HG02973 (cell line): ENCODE results near the gene CD44.
A peak's percentile ranks its signal among the peaks of the same experiment; 100 is the strongest.

ENCODE experiments used
- ATAC-seq: cut with Tn5 transposase; IDR thresholded peaks from one replicate; pipeline ENCODE4 v1.9.1; 2021; ENCODE audit warnings: moderate library complexity; ENCODE audit not compliant: unreplicated experiment

Gene CD44

GRCh38 chr11:35111161-35112055, 27.6 kb upstream of the CD44 start:
- no peak for ATAC-seq

- no peak for ATAC-seq
These were observed 26.7 kb upstream of the CD44 start for GRCh38 chr11:35112056-35112845.

GRCh38 chr11:35112846-35113105, 26.2 kb upstream of the CD44 start:
- ATAC-seq, result no peak

GRCh38 chr11:35114906-35115687, 23.9 kb upstream of the CD44 start:
- ATAC-seq, result peak; percentile 39

GRCh38 chr11:35115688-35116030, 23.3 kb upstream of the CD44 start:
- no peak for ATAC-seq

GRCh38 chr11:35116245-35116644, 22.7 kb upstream of the CD44 start:
- ATAC-seq, result no peak

- no peak for ATAC-seq
These were observed 22.0 kb upstream of the CD44 start for GRCh38 chr11:35116762-35117640.

- ATAC-seq, result peak; percentile 67
These were observed 20.1 kb upstream of the CD44 start for GRCh38 chr11:35118906-35119305.

- no peak for ATAC-seq
These were observed 17.6 kb upstream of the CD44 start for GRCh38 chr11:35121326-35121865.

- no peak for ATAC-seq
These were observed 16.7 kb upstream of the CD44 start for GRCh38 chr11:35122308-35122707.

- ATAC-seq, result peak; percentile 59
These were observed 12.7 kb upstream of the CD44 start for GRCh38 chr11:35126000-35126878.

GRCh38 chr11:35126879-35127581, 11.9 kb upstream of the CD44 start:
- no peak for ATAC-seq

GRCh38 chr11:35127619-35128018, 11.4 kb upstream of the CD44 start:
- ATAC-seq, result no peak

GRCh38 chr11:35131094-35131493, 7.9 kb upstream of the CD44 start:
- no peak for ATAC-seq

- ATAC-seq, result no peak
These were observed 7.1 kb upstream of the CD44 start for GRCh38 chr11:35131886-35132285.

GRCh38 chr11:35133656-35134055, 5.3 kb upstream of the CD44 start:
- no peak for ATAC-seq

GRCh38 chr11:35134403-35135148, 4.4 kb upstream of the CD44 start:
- ATAC-seq, result no peak

- no peak for ATAC-seq
These were observed 3.7 kb upstream of the CD44 start for GRCh38 chr11:35135222-35135621.
